GM18505 (cell line): Measurements from ENCODE around the gene SSTR4.

Experiments used
- ATAC-seq: cut with Tn5 transposase; IDR thresholded peaks from one replicate; pipeline ENCODE4 v1.9.1; 2021; ENCODE audit not compliant: unreplicated experiment
- POLR2A ChIP-seq: IDR thresholded peaks from 4 replicates; pipeline ENCODE4 v1.6.1; 2011; ENCODE audit warnings: borderline replicate concordance; ENCODE audit not compliant: insufficient read depth, insufficient read length; ENCODE audit errors: extremely low read depth

Gene SSTR4

DNA sequence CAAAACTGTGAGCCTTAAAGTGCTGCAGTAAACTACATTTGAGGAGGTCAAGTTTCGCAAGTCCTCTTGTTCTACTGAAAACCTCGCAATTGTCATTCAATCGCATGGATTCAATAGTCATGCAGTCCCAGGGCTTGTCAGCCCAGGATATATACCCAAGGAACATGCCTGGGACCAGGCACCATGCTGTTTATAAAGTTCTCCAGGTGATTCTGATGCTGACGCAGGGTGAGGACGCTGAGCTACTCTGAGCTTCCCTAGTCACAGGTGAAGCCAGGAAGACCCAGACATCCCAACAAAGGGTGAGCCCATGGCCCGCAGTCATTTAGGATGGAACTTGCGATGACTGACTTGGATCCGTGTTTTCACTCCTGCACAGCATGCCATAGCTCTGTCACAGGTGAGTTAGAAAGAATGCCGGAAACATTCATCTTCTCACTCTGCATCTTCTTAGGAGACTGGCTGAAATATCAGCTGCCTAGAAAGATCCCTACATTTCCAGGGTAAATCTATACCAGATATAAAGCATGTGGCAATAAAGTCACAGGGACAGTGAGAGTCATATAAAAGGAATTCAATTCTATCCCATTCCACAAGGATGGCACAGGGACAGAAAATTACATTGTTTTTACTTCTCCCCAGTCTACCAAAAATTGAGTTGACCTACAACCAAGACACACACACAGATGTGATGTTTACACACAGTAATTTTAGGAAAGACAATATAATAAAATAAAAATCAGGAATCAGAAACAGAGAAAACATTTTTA is 27.0 kb upstream of the SSTR4 start:
- ATAC-seq = no peak

DNA sequence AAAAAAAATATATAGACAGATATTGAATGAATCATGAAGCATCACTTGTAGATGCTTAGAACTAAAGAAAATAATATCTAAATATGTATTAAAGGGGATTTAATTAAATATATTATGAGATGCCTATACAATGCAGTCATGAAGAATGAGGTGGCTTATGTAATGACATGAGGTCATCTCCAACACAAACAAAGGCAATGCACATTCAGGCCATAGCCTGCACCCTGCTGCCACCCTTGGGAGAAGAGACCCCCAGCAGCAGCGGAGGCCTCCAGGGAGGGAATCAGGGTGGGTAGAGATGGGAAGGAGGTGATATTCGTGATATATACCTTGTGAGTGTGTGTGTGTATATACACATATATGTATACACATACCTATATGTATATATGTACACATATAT is 26.4 kb upstream of the SSTR4 start:
- ATAC-seq = no peak
- TF ChIP-seq POLR2A = no peak

More for the DNA sequence above, 27.0 kb upstream of the SSTR4 start:
- TF ChIP-seq POLR2A = no peak

DNA sequence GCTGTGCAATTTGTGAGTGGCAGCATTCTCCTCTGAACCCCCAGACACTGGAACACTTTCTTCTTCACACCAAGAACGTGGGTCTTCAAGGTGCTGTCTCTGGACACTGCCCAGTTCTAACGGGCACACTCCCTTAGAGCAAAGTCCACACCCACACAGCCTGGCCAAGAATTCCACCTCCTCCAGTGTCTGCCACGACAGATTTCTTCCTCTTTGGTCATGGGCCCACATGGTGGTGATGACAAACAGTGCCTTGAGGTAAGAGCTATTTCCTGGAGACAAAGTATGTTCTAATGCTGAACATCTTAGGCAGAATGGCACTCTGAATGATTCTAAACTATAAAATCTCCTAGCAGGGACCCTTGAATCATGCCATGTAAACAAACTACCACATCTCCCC is 25.5 kb upstream of the SSTR4 start:
- ATAC-seq = no peak
- no peak for TF ChIP-seq POLR2A

DNA sequence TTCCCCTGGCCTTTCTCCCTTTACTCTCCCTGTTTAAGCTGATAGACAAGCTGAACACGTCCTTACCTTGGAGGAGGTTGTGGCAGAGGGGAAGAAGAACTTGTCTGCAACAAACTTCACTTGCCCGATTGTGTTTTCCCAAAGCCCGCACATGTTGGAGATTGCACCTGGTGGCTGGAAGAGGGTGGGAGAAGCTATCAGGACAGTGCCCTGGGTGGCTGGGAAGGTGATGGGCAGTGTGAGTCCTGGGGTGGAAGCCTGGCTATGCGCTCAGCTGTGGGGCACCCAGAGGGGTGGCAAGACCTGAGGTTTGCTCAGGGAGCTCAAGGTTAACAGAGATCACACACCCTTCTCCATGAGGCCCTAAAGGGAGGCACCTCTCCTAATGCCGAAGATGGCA is 25.0 kb upstream of the SSTR4 start:
- no peak for TF ChIP-seq POLR2A
- ATAC-seq = no peak

DNA sequence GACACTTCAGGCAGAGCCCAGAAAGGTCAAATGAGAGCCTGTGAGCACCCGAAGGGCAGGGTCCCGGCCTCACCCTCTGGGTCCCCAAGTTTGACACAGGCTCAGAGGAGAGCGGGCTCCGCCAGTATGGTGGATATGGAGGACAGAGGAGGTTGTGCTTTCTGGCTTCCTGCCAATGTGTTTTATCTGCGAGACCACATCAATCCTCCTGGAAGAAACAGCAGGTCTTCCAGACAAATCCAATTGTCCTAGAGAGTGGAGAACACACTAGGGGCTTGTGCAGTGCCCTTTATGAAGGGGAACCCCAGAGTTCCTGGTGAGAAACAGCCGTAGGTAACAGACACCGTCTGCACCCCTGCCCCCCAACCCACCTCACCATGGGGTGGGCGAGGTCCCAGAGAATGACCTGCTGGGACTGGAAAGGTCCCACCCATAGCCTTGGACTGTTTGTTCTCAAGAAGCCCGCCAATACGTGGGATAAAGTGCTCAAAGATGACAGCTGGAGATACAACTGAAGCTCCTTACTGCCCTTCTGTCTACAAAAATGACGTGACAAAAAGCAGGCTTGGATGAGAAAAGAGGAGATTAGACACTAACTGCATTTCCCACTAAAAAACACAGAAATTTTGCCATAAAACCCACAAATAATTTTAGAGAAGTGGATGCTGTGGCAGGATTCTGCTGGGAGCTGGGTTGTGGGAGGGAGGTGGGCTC is 23.9 kb upstream of the SSTR4 start:
- TF ChIP-seq POLR2A = no peak
- ATAC-seq = no peak

DNA sequence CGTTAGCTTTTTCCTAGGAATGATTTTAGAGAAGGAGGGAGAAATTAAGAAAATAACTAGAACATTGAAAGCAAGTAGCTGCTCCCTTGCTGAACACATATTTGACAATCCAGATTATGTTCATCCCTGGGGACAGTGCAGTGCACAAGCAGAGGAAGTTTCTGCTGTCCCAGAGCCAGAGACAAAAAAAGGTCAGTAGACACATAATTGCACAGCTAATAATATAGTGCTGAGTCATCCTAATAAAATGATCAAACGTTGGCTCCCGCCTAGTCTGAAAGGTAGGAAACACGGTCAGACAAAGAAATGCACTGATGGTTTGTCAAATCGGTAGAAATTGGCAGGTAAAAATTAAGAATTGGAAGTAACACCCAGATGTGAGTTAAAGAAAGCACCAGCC is 21.7 kb upstream of the SSTR4 start:
- ATAC-seq = no peak
- TF ChIP-seq POLR2A = no peak

DNA sequence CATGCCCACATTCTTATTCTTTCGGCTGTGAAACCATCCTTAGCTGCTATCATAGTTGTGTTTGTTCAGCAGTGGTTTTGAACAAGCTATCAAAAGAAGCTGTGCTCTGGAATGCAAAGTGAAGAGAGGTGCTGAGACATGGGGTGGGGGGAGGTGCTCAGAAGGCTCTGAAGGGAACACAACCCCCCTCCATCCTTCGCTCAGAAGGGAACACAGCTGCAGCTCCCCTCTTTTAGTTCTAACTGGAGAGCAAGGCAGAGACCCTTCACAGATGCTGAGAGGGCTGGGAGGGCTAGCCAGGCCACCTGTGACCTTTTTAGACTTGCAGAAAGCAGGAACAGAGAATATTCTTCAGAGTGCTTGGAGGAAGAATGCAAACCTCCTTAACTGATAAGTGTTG is 17.6 kb upstream of the SSTR4 start:
- no peak for TF ChIP-seq POLR2A
- no peak for ATAC-seq

DNA sequence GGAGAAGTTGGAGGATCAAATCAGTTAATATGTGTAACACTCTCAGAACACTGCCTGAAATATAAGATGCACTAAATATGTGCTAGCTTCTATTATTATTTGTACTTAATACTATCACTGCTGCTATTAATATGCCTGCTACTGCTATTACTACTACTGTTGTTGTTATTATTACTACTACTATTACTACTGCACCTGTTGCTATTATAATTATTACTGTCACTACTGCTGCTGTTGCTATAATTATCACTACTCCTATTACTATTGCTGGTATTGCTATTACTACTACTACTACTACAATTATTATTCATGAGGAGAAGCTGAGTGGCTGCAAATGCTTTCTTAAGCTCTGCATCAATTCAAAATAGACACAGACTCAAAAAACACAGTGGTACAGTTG is 16.7 kb upstream of the SSTR4 start:
- no peak for ATAC-seq
- TF ChIP-seq POLR2A = no peak

DNA sequence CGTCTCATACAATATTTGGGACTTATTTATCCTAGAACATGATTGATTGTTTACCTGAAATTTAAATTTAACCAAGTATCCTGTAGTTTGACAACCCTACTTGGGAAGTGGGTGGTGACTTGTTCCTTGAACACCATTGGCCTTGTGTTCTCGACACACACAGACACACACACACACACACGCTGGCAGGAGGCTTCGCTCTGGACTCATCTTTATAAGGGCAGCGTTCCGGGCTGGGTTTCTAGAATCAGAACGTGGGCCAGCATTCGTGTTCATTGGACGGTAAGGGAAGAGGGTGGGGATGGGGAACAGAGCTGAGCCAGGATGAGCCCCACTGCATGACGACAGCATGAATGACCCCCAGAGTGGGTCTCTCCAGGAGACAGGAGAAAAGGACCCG is 16.2 kb upstream of the SSTR4 start:
- TF ChIP-seq POLR2A = no peak
- ATAC-seq = no peak

DNA sequence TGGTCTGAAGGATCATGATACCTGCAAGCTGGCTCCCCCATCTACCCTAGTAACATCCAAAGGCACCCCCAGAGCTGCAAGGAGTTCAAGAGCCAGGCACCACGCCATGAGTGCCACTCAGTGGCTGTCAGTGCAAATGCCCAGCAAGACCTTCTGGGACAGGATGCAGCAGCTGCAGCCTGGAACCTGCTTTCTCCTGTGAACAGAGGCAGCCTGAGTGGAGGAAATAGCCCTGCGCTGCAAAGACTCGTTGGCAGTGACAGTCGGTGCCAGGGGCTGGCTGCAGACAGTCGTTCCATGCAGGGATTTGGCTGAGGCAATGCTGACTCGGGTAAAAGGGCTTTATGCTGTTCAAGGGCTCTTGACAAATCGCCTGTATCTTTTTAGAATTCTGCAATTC is 15.7 kb upstream of the SSTR4 start:
- no peak for ATAC-seq
- TF ChIP-seq POLR2A = no peak

DNA sequence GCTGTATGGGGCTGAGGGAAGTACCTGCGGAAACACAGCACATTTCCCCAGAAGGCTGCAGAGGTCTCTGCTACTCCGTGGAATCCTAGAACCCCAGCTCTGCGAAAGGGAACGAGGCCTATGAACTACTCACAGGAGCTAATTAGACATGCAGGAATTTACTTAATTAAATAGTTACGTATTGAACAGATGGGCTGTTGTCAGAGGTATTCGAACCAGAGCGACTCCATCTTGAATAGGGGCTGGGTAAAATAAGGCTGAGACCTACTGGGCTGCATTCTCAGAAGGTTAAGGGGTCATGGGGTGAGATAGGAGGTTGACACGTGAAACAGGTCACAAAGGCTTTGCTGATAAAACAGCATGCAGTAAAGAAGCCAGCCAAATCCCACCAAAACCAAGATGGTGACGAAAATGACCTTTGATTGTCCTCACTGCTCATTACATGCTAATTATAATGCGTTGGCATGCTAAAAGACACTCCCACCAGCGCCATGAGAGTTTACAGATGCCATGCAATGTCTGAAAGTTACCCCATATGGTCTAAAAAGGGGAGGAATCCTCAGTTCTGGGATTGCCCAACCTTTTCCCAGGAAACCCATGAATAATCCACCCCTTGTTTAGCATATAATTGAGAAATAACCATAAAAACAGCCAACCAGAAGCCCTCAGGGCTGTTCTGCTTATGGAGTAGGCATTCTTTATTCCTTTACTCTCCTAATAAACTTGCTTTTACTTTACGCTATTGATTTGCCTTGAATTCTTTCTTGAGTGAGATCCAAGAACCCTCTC is 14.7 kb upstream of the SSTR4 start:
- no peak for TF ChIP-seq POLR2A
- no peak for ATAC-seq

DNA sequence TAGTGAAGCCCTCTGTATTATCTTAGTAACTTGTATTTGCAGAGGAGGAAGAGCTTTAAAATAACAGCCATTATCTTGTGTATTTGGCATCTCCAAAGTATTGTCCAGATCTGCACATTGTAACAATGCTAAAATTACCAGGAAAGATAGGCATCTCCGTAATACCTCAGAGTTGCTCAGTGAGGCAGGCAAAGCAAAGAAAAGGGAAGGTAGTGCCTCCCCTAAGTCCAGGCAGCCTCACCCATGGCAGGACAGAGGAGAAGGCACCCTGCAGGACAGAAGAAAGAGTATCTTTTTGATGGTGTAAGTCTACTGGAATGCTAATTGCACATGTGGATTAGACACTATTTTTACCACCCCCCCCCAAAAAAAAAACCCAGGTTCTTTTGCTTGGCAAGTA is 13.6 kb upstream of the SSTR4 start:
- TF ChIP-seq POLR2A = no peak
- ATAC-seq = no peak

DNA sequence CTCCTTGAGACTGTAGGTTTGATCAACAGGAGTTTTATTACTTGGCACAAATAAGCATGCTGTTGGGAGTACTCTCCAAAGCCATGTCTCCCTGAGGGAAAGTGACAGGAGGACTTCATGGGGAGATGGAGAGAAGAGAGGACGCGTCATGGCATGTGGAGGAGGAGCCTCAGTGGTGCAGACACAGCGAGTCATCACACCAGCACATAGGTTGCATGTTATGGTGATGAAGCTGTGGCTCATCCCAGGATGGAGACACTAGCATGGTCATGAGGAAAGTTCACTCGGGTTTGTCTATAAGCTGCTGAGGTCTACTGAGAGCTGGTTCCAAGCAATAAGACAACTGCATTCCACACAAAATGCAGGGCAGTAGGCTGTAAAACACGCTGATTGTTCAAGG is 13.2 kb upstream of the SSTR4 start:
- no peak for ATAC-seq

More for the DNA sequence above, 13.2 kb upstream of the SSTR4 start:
- TF ChIP-seq POLR2A = no peak
